ENCODE data around the gene CTDSP1. TPM values are rescaled to one million over a fixed set of nuclear protein-coding genes. Genes with fewer than 3 reads are reported as not detected.

Gene CTDSP1
- polyA plus RNA-seq, 1 of the 3 experiments (the other 2 are of a cell fraction), result 88.0 TPM

DNA sequence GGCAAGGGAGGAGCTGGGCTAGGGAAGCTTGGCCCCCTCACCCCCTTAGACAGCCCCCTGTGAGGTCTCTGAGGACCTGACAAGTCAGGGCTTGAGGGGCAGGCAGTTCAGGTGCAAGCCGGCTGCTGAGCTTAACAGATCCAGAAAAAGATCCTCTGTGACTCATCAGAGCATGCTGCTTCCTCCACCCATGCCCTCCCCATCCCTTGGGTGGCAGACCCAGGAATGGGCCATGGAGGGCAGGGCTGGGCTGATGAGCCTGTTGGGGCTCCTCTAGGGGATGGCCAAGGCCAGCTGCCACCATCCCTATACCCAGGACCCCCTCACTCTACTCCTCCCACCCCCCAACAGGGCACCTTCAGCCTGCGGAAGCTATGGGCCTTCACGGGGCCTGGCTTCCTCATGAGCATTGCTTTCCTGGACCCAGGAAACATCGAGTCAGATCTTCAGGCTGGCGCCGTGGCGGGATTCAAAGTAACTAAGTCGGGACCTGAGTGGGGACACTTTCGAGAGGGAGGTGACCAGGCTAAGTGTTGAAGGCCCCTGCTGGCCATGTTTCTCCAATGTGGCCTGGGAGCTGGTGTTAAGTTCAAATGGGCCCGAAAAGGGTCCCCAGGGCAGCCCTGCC is 15.7 kb upstream of the CTDSP1 start:
- no peaks in the 10 kb centered on the region for H3K9me3 ChIP-seq
- no peaks in the 10 kb centered on the region for H3K27me3 ChIP-seq (ENCODE audit: insufficient read depth)
- TF ChIP-seq RCOR1 (IDR thresholded peaks at IDR 0.05; ENCODE audit: low read length) (no peak), FOSL2 (IDR thresholded peaks at IDR 0.05; ENCODE audit: borderline replicate concordance, low read depth) (peak; percentile 54; the same call in 1 of the 2 replicates)
- TF ChIP-seq, protein P1, sequence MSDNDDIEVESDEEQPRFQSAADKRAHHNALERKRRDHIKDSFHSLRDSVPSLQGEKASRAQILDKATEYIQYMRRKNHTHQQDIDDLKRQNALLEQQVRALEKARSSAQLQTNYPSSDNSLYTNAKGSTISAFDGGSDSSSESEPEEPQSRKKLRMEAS (IDR thresholded peaks at IDR 0.05; ENCODE audit: low read depth), result peak; percentile 53; the same call in 1 of the 2 replicates
- 86% methylated on average over 8 of the region's 10 CpGs for WGBS (ENCODE audit: low lambda C conversion rate)
- POLR2A ChIA-PET, result no interaction called here
- H3K9me2 ChIP-seq, result no peaks in the 10 kb centered on the region
- no peak overlapping the region for H3K4me3 ChIP-seq (ENCODE audit: low read depth in 2 of 2, low read length in 1 of 2)
- H3K4me1 ChIP-seq (ENCODE audit: control insufficient read depth in 1 of 2, insufficient read depth in 2 of 2, low read depth in 1 of 2, low read length in 1 of 2), result no peaks in the 10 kb centered on the region; a peak in 2 of 4 replicates
- H3K4me2 ChIP-seq, result no peak overlapping the region
- no peak for DNase-seq
- no peaks in the 10 kb centered on the region for H4K20me1 ChIP-seq (ENCODE audit: insufficient read depth)
- no peak overlapping the region for H3K27ac ChIP-seq (ENCODE audit: low read depth in 2 of 2, low read length in 1 of 2)
- no peak overlapping the region for H2AFZ ChIP-seq (ENCODE audit: low read depth)
- H3K9ac ChIP-seq, result no peak overlapping the region
- H3K79me2 ChIP-seq (ENCODE audit: insufficient read depth), result no peaks in the 10 kb centered on the region
- no peaks in the 10 kb centered on the region for H3K36me3 ChIP-seq (replicated peaks in 1 of 2; ENCODE audit: control insufficient read depth in 1 of 2, insufficient read depth in 2 of 2, low read length in 1 of 2)
- CTCF ChIA-PET, result interaction anchor here (1.0 to 2.5 kb wide), 4 partner anchors 11 to 111 kb away, joined by 3 to 20 read pairs (median 4); partner anchors contain the start of gene CATIP
- no peaks in the 10 kb centered on the region for H3F3A ChIP-seq (replicated peaks; ENCODE audit: insufficient read depth)

DNA sequence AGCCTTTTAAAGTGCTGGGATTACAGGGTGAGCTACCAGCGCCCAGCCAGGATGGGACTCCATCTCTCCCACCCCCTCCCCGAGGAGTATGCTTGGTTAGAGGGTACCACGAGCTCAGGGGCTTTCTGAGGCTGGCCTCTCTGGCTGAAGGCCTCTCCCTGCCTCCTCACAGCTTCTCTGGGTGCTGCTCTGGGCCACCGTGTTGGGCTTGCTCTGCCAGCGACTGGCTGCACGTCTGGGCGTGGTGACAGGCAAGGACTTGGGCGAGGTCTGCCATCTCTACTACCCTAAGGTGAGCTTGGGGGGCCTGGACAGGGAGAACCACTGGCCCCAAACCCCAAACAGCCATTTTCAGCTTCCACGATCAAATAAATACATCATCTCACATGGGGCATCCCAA is 14.7 kb upstream of the CTDSP1 start:
- Histone ChIP-seq H3K4me3 (ENCODE audit: low read depth in 2 of 2, low read length in 1 of 2) (no peak overlapping the region), H3K79me2 (ENCODE audit: insufficient read depth) (no peaks in the 10 kb centered on the region), H3K27me3 (ENCODE audit: insufficient read depth) (no peaks in the 10 kb centered on the region), H3K9ac (no peak overlapping the region), H3F3A (replicated peaks; ENCODE audit: insufficient read depth) (no peaks in the 10 kb centered on the region), H3K9me2 (no peaks in the 10 kb centered on the region), H4K20me1 (ENCODE audit: insufficient read depth) (no peaks in the 10 kb centered on the region), H3K36me3 (replicated peaks in 1 of 2; ENCODE audit: control insufficient read depth in 1 of 2, insufficient read depth in 2 of 2, low read length in 1 of 2) (no peaks in the 10 kb centered on the region), H3K4me2 (no peak overlapping the region), H3K4me1 (ENCODE audit: control insufficient read depth in 1 of 2, insufficient read depth in 2 of 2, low read depth in 1 of 2, low read length in 1 of 2) (no peaks in the 10 kb centered on the region; a peak in 2 of 4 replicates), H3K9me3 (no peaks in the 10 kb centered on the region), H3K27ac (ENCODE audit: low read depth in 2 of 2, low read length in 1 of 2) (no peak overlapping the region), H2AFZ (ENCODE audit: low read depth) (no peak overlapping the region)
- CTCF ChIA-PET, result interaction anchor here (1.0 to 2.2 kb wide), 4 partner anchors 11 to 112 kb away, joined by 3 to 9 read pairs (median 5); partner anchors contain the start of gene CATIP
- no peak for TF ChIP-seq RXRA (IDR thresholded peaks at IDR 0.05; ENCODE audit: borderline replicate concordance, low read depth)
- no peak for TF ChIP-seq FOXJ3 (CRISPR knock-in tag; IDR thresholded peaks at IDR 0.05)
- no peak for TF ChIP-seq EZH2phosphoT487 (IDR thresholded peaks at IDR 0.05; ENCODE audit: borderline replicate concordance, low read depth)
- TF ChIP-seq, protein P2, sequence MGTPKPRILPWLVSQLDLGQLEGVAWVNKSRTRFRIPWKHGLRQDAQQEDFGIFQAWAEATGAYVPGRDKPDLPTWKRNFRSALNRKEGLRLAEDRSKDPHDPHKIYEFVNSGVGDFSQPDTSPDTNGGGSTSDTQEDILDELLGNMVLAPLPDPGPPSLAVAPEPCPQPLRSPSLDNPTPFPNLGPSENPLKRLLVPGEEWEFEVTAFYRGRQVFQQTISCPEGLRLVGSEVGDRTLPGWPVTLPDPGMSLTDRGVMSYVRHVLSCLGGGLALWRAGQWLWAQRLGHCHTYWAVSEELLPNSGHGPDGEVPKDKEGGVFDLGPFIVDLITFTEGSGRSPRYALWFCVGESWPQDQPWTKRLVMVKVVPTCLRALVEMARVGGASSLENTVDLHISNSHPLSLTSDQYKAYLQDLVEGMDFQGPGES (IDR thresholded peaks at IDR 0.05; ENCODE audit: low read depth, low read length), result no peak
- TF ChIP-seq SMC3 (IDR thresholded peaks at IDR 0.05; ENCODE audit: low read depth, low read length), result no peak
- TF ChIP-seq, protein P1 (IDR thresholded peaks at IDR 0.05; ENCODE audit: low read depth), result no peak
- TF ChIP-seq FOXM1 (IDR thresholded peaks at IDR 0.05; ENCODE audit: low read depth), result no peak
- TF ChIP-seq, protein P3, sequence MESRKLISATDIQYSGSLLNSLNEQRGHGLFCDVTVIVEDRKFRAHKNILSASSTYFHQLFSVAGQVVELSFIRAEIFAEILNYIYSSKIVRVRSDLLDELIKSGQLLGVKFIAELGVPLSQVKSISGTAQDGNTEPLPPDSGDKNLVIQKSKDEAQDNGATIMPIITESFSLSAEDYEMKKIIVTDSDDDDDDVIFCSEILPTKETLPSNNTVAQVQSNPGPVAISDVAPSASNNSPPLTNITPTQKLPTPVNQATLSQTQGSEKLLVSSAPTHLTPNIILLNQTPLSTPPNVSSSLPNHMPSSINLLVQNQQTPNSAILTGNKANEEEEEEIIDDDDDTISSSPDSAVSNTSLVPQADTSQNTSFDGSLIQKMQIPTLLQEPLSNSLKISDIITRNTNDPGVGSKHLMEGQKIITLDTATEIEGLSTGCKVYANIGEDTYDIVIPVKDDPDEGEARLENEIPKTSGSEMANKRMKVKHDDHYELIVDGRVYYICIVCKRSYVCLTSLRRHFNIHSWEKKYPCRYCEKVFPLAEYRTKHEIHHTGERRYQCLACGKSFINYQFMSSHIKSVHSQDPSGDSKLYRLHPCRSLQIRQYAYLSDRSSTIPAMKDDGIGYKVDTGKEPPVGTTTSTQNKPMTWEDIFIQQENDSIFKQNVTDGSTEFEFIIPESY (IDR thresholded peaks at IDR 0.05; ENCODE audit: borderline replicate concordance, low read depth), result no peak
- TF ChIP-seq TAF1 (IDR thresholded peaks at IDR 0.05; ENCODE audit: borderline replicate concordance, low read depth, low read length), result no peak
- TF ChIP-seq MXI1 (IDR thresholded peaks at IDR 0.05; ENCODE audit: low read depth, low read length), result no peak
- no peak for TF ChIP-seq SIN3A (IDR thresholded peaks at IDR 0.05; ENCODE audit: borderline replicate concordance, low read depth, low read length)
- TF ChIP-seq, protein P4, sequence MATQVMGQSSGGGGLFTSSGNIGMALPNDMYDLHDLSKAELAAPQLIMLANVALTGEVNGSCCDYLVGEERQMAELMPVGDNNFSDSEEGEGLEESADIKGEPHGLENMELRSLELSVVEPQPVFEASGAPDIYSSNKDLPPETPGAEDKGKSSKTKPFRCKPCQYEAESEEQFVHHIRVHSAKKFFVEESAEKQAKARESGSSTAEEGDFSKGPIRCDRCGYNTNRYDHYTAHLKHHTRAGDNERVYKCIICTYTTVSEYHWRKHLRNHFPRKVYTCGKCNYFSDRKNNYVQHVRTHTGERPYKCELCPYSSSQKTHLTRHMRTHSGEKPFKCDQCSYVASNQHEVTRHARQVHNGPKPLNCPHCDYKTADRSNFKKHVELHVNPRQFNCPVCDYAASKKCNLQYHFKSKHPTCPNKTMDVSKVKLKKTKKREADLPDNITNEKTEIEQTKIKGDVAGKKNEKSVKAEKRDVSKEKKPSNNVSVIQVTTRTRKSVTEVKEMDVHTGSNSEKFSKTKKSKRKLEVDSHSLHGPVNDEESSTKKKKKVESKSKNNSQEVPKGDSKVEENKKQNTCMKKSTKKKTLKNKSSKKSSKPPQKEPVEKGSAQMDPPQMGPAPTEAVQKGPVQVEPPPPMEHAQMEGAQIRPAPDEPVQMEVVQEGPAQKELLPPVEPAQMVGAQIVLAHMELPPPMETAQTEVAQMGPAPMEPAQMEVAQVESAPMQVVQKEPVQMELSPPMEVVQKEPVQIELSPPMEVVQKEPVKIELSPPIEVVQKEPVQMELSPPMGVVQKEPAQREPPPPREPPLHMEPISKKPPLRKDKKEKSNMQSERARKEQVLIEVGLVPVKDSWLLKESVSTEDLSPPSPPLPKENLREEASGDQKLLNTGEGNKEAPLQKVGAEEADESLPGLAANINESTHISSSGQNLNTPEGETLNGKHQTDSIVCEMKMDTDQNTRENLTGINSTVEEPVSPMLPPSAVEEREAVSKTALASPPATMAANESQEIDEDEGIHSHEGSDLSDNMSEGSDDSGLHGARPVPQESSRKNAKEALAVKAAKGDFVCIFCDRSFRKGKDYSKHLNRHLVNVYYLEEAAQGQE (IDR thresholded peaks at IDR 0.05; ENCODE audit: low read depth, low read length), result no peak
- 74% methylated on average over 7 of the region's 9 CpGs for WGBS (ENCODE audit: low lambda C conversion rate)
- DNase-seq, result no peak
- POLR2A ChIA-PET, result no interaction called here
